ENCODE measurements around the gene CCDC157.

- TF ChIP-seq CTCF (IDR thresholded peaks at IDR 0.05) (no peak), POLR2A (IDR thresholded peaks at IDR 0.05) (no peak), POLR2AphosphoS5 (IDR thresholded peaks at IDR 0.05) (no peak)
Observed at GRCh38 chr22:30362651-30363281, 6.0 kb downstream of the CCDC157 start.

All from suprapubic skin (tissue), 4 donors.